DMS114 treated with DMSO at 0.1 percent for 48 hours (cell line): Measurements from ENCODE around the gene LGR6.

Experiments used
- DNase-seq: peaks from one replicate; lab custom pipeline; 2025; ENCODE audit not compliant: unreplicated experiment; lab: John Stamatoyannopoulos, UW

The LGR6 gene

DNA sequence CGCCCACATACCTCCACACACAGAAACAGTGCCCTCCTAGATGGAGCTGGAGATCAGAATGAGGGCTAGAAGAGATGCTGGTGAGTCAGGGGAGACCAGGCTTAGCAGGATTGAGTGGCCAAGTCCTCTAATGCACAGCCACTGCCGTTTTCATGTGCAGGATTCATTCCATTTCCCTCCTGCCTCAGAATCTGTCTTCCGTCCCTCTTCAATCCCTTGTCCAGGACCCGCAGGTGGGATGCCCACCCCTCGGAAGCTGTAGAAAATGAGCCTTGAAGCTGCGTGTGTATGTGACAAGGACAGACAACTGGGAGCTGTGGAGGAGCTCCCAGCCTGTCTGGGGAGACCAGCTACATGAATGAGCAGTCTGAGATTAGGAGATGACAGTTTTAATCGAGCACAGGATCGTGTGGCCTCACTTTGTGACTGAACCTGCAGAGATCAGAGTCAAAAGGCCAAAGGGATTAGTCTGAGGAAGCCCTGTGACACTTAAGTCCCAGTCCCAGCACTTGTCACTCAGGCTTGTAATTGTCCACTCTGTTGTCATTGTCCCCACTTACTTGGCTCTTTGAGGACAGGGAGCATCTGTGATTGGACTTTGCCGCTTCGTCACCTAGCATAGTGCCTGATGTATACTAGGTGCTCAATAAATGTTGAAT, 22.0 kb downstream of the LGR6 start:
- no peak for DNase-seq

DNA sequence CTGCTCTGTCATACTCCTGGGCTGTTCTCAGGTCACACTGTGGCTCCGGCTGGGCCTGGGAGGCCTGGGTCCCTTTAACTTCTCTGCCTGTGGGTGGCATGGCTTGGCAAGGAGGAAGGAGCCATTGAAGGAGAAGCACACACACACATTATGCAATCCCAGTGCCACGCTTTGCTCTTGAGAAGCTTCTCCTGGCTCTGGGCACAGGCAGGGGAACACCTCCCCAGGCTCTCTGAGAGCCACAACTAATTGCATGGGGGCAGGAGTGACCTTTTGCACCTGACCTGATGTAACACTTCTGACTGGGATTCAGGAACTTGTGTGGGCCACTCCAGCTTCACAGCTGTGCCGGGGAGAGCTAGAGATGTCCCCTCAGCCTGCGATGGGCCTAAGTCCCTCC, 23.1 kb downstream of the LGR6 start:
- DNase-seq: no peak

DNA sequence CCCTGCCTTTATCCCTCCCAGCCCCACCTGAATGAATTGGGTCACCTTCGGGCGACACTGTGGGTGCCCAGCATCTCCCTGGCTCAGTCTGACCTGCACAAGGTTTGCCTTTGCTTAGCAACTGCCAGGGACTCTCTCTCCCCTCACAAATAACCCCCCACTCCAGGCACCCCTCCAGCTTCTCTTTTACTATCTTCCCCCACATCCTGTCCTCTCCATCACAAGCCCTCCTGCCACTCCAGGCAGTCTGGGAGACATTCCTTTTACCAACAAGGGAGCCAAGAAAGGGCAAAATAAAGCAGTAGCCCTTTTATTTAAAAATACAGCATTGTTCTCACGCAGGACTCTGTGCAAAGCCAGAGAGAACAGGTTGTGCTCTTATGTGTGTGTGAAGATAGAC, 23.9 kb downstream of the LGR6 start:
- DNase-seq: no peak

DNA sequence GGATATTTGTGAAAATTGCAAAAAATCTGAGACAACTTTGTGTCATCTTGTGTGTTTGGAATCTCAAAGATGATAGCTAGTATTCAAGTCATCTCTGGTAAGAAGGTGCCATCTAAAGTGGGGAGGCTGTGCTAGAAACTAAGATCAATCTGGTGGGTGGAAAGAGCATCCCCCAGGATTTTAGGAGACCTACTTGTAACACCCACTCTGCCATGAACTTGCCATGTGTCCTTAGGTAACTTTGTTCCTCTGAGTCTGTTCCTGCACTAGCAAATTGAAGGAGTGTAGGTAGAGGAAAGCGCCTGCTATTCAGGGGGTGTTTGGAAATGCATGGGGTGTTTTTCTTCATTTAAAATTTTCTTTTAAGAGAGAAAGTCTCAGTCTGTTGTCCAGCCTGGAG, 24.4 kb downstream of the LGR6 start:
- DNase-seq: no peak

DNA sequence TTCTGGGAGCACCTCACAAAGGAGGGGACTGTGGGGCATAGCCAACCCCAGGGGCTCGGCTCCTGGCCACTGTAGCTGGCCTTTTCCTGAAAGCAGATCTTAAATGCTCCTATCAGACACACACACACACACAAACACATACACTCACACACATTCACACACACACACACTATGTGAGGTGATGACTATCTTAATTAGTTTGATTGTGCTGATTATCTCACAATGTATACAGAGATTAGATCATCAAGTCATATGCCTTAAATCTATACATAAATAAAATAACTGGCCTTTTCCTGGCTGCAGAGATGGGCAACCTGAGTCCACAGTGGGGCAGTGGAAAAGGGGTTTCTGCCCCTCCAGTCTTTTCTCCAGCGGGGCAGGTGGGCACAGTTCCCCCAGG, 27.1 kb downstream of the LGR6 start:
- no peak for DNase-seq

DNA sequence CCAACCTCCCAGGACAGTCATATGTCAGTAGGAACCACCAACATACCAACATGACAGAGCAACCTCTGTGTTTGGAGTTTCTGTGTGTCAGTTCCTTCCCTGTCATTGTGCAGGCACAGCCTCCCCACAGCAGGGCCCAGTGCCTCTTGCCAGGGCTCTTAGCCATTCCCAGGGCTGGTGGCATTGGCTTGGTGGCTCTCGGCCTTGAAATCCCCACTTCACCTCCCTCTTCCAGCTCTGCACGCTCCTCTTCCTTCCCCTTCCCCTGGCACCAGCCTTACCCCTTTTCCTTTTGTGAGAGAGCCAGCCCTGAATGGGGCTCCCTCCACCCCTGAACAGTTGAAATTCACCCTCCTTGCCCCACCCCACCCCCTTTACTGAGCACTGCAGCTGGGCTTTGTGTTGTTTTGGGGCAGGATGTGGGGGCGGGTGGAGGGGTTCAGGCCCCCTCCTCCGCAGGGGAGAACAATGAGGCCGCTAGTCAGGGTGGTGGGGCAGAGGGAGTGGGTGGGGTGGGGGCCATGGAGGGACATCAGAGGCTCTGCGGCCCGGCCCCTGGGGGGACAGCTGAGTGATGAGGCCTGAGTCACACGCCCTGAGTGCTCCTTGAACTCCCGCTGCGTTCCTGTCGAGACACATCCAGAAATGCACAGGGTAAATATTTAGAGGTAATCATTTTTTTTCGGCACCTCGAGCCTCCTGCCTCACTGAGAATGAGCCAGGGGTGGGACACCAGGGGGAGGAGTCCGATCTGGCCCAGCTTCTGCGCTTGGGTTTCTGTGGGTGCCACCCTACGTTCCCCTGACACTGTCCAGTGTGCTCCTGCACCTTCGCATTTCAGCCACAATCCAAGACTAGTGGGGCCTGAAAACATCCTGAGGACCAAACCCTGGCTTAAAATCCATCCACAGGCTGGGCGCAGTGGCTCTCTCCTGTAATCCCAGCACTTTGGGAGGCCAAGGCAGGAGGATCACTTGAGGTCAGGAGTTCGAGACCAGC, 28.6 kb downstream of the LGR6 start:
- no peak for DNase-seq

DNA sequence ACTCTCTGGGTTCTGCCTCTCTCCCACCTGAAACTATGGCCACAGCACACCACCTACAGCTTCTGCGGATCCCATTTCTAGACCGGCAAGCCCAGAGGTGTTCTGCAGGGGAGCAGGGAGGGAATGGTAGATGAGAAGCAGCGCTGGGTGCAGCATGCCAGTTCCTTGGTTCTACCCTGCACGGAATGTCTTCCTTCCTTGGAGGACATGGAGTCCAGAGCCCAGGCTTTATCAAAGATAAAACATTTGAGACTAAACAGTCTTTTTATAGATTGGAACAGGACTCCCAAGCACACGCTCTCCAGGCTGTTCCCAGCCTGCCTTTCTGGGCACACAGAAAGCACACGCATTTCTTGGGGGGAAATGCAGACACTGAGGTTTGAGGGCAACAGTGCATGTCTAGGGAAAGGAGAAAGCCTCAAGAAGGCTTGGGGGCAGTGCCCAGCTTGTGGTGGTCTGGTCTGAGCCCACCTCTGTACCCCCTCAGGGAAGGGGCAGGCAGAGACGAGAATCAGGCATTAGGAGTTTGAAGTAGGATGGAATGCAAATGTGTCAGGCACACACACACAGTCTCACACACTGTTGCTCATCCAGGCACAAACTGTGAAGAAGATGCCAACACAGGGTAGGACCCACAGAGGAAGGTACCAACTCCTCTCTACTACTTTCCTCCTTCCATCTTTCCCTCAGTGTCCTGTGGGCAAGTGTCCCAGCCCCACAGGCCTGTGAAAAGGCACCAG, 29.7 kb downstream of the LGR6 start:
- no peak for DNase-seq

DNA sequence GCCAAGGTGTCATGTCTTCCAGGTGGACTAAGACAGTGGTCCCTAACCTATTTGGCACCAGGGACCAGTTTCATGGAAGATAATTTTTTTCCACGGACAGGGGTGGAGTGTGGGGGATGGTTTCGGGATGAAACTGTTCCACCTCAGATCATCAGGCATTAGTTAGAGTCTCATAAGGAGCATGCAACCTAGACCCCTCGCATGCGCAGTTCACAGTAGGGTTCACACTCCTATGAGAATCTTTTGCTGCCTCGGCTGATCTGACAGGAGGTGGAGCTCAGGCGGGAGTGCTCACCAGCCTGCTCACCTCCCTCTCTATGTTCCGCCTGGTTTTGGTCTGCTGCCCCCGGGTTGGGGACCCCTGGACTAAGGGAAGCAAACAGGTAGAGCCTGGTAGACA, 30.9 kb downstream of the LGR6 start:
- DNase-seq: no peak

DNA sequence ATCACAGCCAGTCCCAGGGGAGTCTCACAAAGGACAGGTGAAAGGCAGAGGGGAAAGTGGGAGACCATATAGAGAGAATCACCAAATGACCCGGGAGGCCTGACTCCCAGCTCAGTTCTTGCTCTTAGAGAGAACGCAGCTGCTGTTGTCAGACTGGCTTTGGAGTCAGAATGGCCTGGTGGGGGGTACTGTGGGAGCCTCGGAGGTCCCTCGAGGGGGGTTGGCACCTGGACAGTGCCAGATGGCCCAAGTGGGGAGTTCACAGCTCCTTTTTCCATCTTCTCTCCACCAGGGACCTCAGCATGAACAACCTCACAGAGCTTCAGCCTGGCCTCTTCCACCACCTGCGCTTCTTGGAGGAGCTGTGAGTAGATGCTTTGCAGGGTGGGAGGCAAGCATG, 31.5 kb downstream of the LGR6 start:
- DNase-seq: no peak

DNA sequence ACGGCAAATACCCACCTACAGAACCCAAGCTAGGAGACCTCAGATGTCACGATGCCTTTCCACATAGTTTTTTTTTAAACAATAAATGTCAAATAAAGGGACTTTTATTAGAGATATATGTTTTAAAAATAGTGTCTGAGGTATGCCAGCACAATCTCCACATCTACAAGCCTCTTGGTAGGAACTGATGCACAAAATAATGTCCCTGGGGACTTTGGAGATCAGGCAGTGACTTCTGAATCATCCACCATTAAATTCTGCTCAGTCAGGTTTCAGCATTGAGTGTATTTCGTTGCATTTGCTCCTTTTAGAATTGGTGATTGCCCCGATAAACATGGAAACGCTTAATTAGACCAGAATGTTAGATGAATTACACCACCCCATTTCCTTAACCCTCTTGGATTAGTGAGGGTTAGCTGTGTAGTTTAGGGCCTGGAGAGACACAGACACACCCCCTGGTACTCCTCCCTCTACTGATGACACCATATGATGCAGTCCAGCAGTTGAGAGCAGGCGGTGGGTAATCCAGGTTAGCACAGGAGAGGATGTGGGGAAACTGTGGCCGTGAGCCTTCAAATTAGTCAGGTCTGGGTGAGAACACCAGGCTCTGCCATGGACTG, 33.6 kb downstream of the LGR6 start:
- no peak for DNase-seq

DNA sequence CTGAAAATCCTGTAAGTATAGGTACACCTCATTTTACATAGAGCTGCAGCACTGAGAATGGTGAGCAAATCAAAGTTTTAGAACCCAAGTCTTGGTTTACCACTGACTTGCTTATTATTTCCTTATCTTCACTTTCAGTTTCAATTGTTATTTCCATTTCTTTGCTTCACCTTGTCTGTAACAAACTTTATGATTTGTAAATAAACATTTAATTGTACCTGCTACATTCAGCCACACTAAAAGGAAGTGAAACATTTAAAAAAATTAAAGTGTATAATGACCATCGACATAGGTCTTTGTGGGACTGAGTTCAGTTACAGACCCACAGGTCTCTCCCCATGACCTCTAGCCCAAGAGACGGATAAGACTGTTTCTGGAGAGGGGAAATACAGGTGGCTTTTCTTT, 34.4 kb downstream of the LGR6 start:
- DNase-seq: no peak

DNA sequence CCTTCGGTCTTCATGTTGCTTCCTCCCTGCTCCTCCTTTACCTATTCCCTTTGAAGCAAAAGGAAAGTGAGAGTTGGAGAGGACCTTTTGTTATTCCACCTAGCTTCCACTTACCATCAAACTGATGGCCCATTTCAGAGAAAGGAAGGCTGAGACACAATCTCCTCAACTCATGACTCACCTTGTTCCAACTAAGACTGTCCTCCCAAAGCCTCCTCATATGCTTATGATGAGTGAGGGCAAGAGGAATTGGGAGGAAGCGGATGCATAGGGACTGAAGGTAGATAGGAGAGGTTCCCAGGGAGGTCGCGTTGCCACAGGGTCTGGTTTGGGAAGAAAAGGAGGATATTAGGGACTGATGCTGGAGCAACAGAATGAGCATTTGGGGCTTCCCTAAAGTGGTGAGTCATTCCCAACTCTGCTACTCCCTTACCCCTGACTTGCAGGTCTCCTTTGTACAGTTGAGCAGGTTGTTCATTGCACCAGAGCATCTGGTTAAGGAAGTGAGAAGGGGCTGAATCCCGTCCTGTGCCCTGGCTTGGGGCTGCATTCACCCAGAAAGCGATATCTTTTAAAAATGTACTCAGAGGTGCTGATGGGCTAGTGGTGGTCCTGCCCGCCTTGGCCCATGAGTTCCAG, 35.0 kb downstream of the LGR6 start:
- DNase-seq: no peak

DNA sequence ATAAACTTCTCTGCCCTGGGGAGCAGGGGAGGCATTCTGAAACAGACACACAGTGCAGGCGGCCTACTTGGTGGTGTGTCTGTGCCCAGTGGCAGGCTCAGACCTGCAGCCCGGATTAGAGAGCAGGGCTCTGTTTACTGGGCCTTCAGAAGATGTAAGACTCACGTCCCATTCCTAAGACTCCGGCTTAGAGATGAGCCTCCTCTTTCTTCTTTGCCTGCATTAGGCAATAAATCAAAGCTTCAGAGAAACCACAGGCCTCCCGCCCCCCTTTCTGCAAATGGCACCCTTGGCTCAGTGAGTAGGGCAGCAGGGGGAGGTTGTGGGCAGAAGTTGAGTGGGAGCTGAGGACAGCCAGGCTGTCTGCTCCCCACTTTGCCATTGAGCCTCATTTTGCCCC, 35.8 kb downstream of the LGR6 start:
- DNase-seq: no peak

DNA sequence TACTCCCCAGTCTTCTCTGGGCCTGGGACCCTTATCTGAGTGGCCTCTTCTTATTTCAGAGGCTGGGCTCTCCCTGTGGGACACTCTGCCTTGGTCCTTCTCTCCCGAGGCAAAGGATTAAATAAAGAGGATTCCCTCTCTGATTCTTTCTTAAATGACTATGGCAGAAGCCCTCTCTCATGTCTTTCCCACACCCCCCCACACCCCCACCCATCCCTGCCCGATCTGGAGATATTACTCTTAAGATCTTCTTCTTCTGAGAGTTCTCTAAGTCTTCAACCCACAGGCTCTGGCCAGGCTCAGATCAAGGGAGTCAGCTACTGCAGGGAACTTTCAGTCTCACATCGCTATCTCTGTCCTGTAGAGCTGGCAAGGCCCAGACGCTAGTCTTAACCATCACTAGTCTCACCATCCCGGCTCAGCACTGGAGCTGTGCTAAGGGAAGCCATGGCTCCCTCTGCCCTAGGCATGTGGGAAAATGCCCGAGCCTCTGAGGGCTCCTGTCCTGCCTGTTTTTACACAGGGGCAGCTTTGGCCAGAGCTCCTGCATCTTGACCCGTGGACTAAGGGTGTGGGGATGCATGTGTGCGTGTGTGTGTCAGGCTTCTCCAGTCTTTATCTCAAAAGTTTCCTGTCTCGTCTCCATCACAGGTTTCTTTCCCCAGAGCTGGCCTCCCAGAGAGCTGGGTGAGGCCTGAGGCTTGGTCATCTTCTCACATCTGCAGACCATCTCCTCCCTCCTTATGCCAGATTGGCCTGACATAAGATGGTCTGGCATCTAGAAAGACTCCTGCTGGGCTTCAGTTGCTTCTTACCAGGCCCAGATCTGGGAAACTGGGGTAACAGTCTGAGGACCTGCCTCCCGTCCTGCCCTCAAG, 36.7 kb downstream of the LGR6 start:
- DNase-seq: no peak

DNA sequence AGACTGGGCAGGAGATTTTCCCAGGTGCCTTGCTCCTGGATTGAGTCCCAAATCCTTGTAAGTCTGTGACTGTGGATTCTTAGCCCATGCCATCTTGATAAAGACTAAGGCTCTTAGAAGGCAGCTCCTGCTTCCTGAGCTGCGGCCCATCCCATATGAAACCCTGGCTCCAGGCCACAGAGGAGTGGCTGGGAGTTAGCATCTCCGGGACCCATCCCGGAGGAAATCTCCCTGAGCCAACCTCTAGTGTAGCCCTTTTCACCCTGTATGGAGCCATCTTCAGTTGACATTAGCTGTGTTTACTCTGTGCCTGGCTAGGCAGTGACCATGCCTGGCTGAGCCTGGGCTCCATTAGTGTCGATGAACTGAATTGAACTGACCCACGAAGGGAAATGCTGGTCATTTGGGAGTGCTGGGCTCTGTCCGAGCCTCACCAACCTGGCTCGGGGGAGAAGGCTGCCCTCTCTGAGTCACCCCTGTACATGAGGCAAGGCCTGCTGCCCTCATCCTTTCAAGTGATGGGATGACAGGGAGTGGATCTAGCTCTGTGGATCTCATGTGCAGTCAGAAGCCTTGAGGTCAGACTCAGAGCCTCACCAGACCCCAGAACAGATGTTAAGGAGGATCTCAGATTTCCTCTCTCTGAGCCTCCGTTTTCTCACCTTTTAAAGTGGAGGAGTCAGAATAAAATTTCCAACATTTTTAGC, 37.5 kb downstream of the LGR6 start:
- no peak for DNase-seq

DNA sequence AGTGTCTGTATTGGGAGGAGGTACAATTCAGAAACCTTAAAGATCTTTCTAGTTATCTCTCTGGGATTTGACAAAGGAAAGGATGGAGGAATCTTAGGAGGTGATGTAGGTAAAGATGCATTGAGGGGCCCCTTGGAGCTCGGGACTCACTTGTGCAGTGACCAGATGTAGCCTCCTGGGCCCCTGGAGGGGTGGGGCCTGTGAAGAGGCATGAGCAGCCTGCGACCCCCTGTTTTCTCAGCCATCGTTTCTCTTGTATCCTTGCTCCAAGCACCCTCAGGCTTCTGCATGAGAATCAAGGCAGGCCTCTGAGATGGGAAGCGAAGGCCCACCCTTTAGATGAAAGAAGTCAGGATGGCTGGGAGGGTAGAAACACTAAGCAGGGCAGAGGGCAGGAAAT, 39.6 kb downstream of the LGR6 start:
- no peak for DNase-seq

DNA sequence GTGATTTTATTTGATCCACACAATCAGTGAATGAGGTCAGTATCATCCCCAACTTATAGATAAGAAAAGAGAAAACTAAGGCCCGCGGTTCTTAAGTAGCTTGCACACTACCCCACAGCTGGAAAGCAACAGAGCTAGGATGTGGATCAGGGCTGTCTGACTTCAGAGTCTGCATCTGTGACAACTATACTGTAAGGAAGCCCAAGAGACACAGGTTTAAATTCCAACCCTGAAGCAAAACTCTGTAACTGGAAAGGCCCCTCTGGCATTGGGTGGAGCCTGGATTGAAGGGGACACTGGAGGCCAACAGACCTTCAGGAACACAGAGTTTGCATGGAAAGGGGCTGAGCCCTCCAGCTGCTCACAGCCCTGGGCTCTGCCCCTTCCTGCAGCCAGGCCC, 40.2 kb downstream of the LGR6 start:
- no peak for DNase-seq

DNA sequence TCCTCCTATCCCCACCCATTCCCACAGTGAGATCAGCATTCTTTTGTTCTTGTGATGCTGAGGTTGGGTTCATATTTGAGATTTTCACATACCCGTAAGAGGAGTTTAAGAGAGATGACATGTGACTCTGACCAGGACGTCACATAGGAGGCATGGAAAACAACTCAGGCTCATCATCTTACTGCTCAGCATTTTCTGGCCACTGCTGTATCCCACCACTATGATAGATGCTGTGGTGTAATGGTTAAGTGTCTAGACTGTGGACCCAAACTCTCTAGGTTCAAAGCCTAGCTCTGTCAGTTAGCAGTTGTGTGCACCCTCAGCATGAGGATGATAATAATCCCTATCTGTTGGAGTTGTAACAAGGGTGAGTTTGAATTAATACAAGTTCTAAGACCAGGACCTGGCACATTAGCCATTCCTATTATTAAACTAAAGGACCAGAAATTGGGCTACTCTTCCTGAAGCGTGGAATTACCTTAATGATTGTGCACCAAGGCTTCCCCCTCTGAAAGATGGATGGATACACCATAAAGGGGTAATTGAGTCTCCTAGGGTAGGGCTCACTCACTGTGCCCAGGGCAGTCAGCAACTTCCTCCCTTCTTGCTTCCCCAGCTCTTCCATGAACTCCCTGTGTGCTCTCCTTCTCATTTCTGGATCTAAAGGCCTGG, 40.9 kb downstream of the LGR6 start:
- DNase-seq: no peak
